GM12878 (cell line): ENCODE results near the gene ATRN. TPM values are rescaled to one million over a fixed set of nuclear protein-coding genes. Genes with fewer than 3 reads are reported as not detected.

Source experiments
- BMI1 ChIP-seq: fragments of 450-650 bp; IDR thresholded peaks from 2 replicates; pipeline ENCODE4 v1.6.1; 2016; ENCODE audit warnings: mild to moderate bottlenecking, moderate library complexity, borderline replicate concordance
- CHD4 ChIP-seq: fragments of 200-600 bp; sonication (generic); IDR thresholded peaks from 2 replicates; pipeline ENCODE4 v1.6.1; 2016; ENCODE audit warnings: mild to moderate bottlenecking
- E4F1 ChIP-seq: fragments of 450-650 bp; IDR thresholded peaks from 2 replicates; pipeline ENCODE4 v1.6.1; 2018; ENCODE audit warnings: borderline replicate concordance, mild to moderate bottlenecking; ENCODE audit not compliant: partially characterized antibody
- ELK1 ChIP-seq: IDR thresholded peaks from 2 replicates; pipeline ENCODE4 v1.6.1; 2012; ENCODE audit warnings: low read depth, low read length, improper control_type of control experiment
- EP300 ChIP-seq, 2 experiments: fragments of 150-350 bp in 1 of 2; IDR thresholded peaks; 2 replicates each; pipeline ENCODE4 v1.6.1; 2011 to 2012; ENCODE audit warnings: low read depth in 2 of 2, low read length in 2 of 2, borderline replicate concordance in 1 of 2, improper control_type of control experiment in 1 of 2, inconsistent platforms in 1 of 2; ENCODE audit not compliant: control insufficient read depth in 1 of 2
- HDGF ChIP-seq: fragments of 450-650 bp; IDR thresholded peaks from 2 replicates; pipeline ENCODE4 v1.6.1; 2016; ENCODE audit warnings: antibody characterized with exemption
- MEF2A ChIP-seq: IDR thresholded peaks from 2 replicates; pipeline ENCODE4 v1.6.1; 2011; ENCODE audit warnings: low read depth, mild to moderate bottlenecking, low read length, moderate library complexity; ENCODE audit not compliant: insufficient read depth
- MEF2B ChIP-seq: fragments of 450-650 bp; IDR thresholded peaks from 2 replicates; pipeline ENCODE4 v1.6.1; 2018; ENCODE audit warnings: mild to moderate bottlenecking, moderate library complexity; ENCODE audit not compliant: partially characterized antibody, poor library complexity, severe bottlenecking
- NBN ChIP-seq: fragments of 450-650 bp; IDR thresholded peaks from 2 replicates; pipeline ENCODE4 v1.6.1; 2016
- PBX3 ChIP-seq: IDR thresholded peaks from 2 replicates; pipeline ENCODE4 v1.6.1; 2011; ENCODE audit warnings: mild to moderate bottlenecking, low read depth, low read length, moderate library complexity; ENCODE audit not compliant: insufficient replicate concordance
- PRDM15 ChIP-seq: fragments of 450-650 bp; formaldehyde crosslinking; IDR thresholded peaks from 2 replicates; pipeline ENCODE4 v1.4.0; 2020; ENCODE audit warnings: mild to moderate bottlenecking, moderate library complexity
- RELB ChIP-seq: fragments of 450-650 bp; IDR thresholded peaks from 2 replicates; pipeline ENCODE4 v1.6.1; 2017; ENCODE audit warnings: low read depth, mild to moderate bottlenecking, moderate library complexity
- USF2 ChIP-seq: IDR thresholded peaks from 2 replicates; pipeline ENCODE4 v1.6.1; 2011; ENCODE audit warnings: low read depth, low read length, improper control_type of control experiment, borderline replicate concordance
- ZNF217 ChIP-seq: fragments of 450-650 bp; IDR thresholded peaks from 2 replicates; pipeline ENCODE4 v1.6.1; 2017; ENCODE audit warnings: antibody characterized with exemption, mild to moderate bottlenecking
- ZNF384 ChIP-seq: IDR thresholded peaks from 2 replicates; pipeline ENCODE4 v1.6.1; 2012; ENCODE audit warnings: low read depth, mild to moderate bottlenecking, low read length, improper control_type of control experiment, borderline replicate concordance
- polyA plus RNA-seq, 11 experiments: library from polyadenylated mRNA; depleted of rRNA in 4 of 11; unstranded in 6 of 11; stranded (reverse) in 5 of 11; fragments of >200 nt; fragmentation: Nextera tagmentation in 4 of 11; fragmentation: Illumina TruSeq in 1 of 11; extraction: Ambion mirVana in 4 of 11; extraction: Trizol in 1 of 11; gene quantifications; 1 replicate in 1 of 11; 2 replicates in 10 of 11; pipeline versions ENCODE4 v1.2.1 to v1.2.3, GENCODE V29; 2011 to 2016; ENCODE audit warnings: inconsistent platforms in 2 of 11, missing spikeins in 2 of 11, low read depth in 1 of 11
- total RNA-seq, 4 experiments: library from RNA; depleted of rRNA in 3 of 4; stranded (reverse); fragments of >200 nt in 3 of 4; fragmentation: Illumina TruSeq in 1 of 4; extraction: Trizol in 1 of 4; gene quantifications; 2 replicates each; pipeline versions ENCODE4 v1.2.1 to v1.2.3, GENCODE V29; 2013 to 2021

The ATRN gene
- total and polyA plus RNA-seq, 10 of the 15 experiments (the other 5 are each of a cell fraction or from before 2014, with no cell fraction given) = 0.71 to 11.6 (median 6.9) TPM

GRCh38 chr20:3470627-3471396 lies at the start of gene ATRN (continued):
- TF ChIP-seq E4F1 (no peak), BMI1 (no peak), ELK1 (no peak; the same call in 1 of the 2 replicates), EP300 (IDR thresholded peaks at IDR 0.05; ENCODE audit: borderline replicate concordance in 1 of 2, control insufficient read depth in 1 of 2, low read depth in 2 of 2, low read length in 2 of 2) (0 out of 4 replicates have a peak, but pooled peaks of 1 of the 2 experiments have one; percentile 17), PBX3 (peak; percentile 6), MEF2B (no peak), ZNF217 (no peak), CHD4 (no peak), ZNF384 (no peak), NBN (peak; percentile 48; the same call in 1 of the 2 replicates), RELB (no peak), MEF2A (0 out of 2 replicates have a peak, but pooled peaks have one; percentile 18), HDGF (no peak), PRDM15 (CRISPR knock-in tag) (no peak), USF2 (no peak)
